K562 (cell line): Measurements from ENCODE around the gene PRPF8. TPM values are rescaled to one million over a fixed set of nuclear protein-coding genes. Genes with fewer than 3 reads are reported as not detected.

Experiments used
- ELF2 ChIP-seq: fragments of 250-450 bp; sonication (Bioruptor Pico); IDR thresholded peaks from 2 replicates; pipeline ENCODE4 v1.5.0; 2021; ENCODE audit warnings: mild to moderate bottlenecking
- NFATC3 ChIP-seq: fragments of 450-650 bp; IDR thresholded peaks from 2 replicates; pipeline ENCODE4 v1.6.1; 2017; ENCODE audit warnings: mild to moderate bottlenecking
- polyA plus RNA-seq, 8 experiments: library from polyadenylated mRNA; depleted of rRNA in 4 of 8; stranded (reverse) in 5 of 8; unstranded in 3 of 8; fragments of >200 nt; fragmentation: Nextera tagmentation in 2 of 8; fragmentation: Illumina TruSeq in 1 of 8; extraction: Ambion mirVana in 2 of 8; extraction: Trizol in 1 of 8; gene quantifications; 2 replicates each; pipeline versions ENCODE4 v1.2.1 to v1.2.3, GENCODE V29; 2011 to 2014; ENCODE audit warnings: inconsistent platforms in 1 of 8, missing spikeins in 1 of 8
- total RNA-seq, 7 experiments: library from RNA; depleted of rRNA in 6 of 7; stranded (reverse); fragments of >200 nt in 6 of 7; fragmentation: Illumina TruSeq in 2 of 7; extraction: Trizol in 2 of 7; gene quantifications; 2 replicates each; pipeline versions ENCODE4 v1.2.1 to v1.2.3, GENCODE V29; 2011 to 2021; ENCODE audit warnings: low replicate concordance in 1 of 7
- TF ChIP-seq, protein P1 (sequence below), 2 experiments: fragments of 450-650 bp; IDR thresholded peaks; 2 replicates each; pipeline ENCODE4 v1.6.1; 2016; ENCODE audit warnings: mild to moderate bottlenecking in 2 of 2, borderline replicate concordance in 1 of 2, low read depth in 1 of 2, moderate library complexity in 1 of 2
- TF ChIP-seq, protein P2 (sequence below): fragments of 200-800 bp; sonication (Bioruptor generic); IDR thresholded peaks from 2 replicates; pipeline ENCODE4 v1.6.1; 2017; ENCODE audit warnings: missing genetic modification characterization, missing compliant biosample characterization

The PRPF8 gene
- total and polyA plus RNA-seq, 9 of the 15 experiments (the other 6 are each of a cell fraction or from before 2014, with no cell fraction given), result 64.3 to 294 (median 85.9) TPM

DNA sequence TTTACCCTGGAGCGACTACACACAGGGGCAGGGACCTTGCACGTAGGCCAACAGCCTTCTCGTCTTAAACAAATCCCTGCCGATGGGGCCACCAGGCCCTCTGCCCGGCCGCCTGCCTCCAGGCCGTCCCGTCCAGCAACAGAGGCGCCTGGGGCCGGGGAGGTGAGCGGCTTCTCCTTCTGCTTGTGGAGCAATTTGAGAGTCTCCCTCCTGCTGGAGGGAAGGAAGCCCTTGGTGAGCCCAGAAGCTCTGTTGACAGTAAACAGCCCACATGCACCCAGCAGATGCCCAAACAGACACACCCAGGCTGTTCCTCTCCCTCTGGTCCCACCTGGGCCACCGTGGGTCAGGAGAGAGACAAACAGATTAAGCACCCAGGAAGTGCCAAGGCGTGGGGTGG, 64.2 kb downstream of the PRPF8 start (continued):
- TF ChIP-seq, protein P1, sequence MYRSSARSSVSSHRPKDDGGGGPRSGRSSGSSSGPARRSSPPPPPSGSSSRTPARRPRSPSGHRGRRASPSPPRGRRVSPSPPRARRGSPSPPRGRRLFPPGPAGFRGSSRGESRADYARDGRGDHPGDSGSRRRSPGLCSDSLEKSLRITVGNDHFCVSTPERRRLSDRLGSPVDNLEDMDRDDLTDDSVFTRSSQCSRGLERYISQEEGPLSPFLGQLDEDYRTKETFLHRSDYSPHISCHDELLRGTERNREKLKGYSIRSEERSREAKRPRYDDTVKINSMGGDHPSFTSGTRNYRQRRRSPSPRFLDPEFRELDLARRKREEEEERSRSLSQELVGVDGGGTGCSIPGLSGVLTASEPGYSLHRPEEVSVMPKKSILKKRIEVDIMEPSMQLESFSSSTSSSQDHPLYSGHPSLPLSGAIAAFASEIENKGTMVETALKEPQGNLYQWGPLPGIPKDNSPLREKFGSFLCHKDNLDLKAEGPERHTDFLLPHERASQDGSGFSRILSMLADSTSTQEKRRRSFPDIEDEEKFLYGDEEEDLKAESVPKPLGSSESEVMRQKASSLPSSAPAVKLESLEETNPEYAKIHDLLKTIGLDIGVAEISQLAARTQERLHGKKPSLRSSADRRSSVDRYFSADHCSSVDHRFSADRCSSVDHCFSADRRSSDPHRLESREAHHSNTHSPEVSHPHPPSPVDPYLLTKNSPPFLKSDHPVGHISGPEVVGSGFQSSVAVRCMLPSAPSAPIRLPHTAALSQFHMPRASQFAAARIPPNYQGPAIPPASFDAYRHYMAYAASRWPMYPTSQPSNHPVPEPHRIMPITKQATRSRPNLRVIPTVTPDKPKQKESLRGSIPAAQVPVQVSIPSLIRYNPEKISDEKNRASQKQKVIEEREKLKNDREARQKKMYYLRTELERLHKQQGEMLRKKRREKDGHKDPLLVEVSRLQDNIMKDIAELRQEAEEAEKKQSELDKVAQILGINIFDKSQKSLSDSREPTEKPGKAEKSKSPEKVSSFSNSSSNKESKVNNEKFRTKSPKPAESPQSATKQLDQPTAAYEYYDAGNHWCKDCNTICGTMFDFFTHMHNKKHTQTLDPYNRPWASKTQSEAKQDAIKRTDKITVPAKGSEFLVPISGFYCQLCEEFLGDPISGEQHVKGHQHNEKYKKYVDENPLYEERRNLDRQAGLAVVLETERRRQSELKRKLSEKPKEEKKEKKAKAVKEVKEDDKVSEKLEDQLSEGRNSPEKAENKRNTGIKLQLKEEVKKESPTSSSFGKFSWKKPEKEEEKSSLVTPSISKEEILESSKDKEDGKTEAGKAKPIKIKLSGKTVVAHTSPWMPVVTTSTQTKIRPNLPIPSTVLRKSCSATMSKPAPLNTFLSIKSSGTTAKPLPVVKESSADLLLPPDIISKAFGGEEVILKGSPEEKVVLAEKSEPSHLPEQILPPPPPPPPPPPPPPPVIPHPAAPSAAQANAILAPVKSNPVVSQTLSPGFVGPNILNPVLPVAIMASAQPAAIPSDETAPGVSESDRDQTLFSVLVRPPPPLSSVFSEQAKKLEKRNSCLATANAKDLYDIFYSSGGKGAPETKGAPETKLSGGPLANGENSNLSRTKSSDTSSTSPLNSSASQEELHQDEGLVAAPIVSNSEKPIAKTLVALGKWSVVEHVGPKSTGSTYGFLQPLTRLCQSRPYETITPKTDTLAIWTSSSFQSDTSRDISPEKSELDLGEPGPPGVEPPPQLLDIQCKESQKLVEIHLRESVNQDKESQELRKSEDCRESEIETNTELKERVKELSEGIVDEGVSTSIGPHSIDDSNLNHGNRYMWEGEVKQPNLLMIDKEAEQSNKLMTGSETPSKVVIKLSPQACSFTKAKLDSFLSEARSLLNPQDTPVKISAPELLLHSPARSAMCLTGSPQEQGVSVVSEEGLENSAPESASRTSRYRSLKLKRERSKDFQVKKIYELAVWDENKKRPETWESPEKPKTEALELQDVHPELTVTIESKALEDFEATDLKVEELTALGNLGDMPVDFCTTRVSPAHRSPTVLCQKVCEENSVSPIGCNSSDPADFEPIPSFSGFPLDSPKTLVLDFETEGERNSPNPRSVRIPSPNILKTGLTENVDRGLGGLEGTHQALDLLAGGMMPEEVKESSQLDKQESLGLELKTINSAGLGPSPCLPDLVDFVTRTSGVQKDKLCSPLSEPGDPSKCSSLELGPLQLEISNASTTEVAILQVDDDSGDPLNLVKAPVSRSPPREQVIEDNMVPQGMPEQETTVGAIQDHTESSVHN (IDR thresholded peaks at IDR 0.05; ENCODE audit: borderline replicate concordance in 1 of 2, low read depth in 1 of 2), result no peak
- TF ChIP-seq, protein P2, sequence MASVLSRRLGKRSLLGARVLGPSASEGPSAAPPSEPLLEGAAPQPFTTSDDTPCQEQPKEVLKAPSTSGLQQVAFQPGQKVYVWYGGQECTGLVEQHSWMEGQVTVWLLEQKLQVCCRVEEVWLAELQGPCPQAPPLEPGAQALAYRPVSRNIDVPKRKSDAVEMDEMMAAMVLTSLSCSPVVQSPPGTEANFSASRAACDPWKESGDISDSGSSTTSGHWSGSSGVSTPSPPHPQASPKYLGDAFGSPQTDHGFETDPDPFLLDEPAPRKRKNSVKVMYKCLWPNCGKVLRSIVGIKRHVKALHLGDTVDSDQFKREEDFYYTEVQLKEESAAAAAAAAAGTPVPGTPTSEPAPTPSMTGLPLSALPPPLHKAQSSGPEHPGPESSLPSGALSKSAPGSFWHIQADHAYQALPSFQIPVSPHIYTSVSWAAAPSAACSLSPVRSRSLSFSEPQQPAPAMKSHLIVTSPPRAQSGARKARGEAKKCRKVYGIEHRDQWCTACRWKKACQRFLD (CRISPR knock-in tag), result no peak
- no peak for TF ChIP-seq NFATC3
- no peak for TF ChIP-seq ELF2 (CRISPR knock-in tag)
